Measurements from ENCODE around the gene MCCC2. TPM values are rescaled to one million over a fixed set of nuclear protein-coding genes. Genes with fewer than 3 reads are reported as not detected.
"Not testable (repeated sequence)": the region's sequence is repeated elsewhere in the genome, so short reads cannot be mapped to it uniquely, and the experiment has no call there.

MCCC2 gene
- total RNA-seq, 1 experiment from 2014 or later = 47.2 TPM

- TF ChIP-seq ZNF274 (IDR thresholded peaks at IDR 0.05; ENCODE audit: low read depth, low read length) = no peak
- TF ChIP-seq ZFX (IDR thresholded peaks at IDR 0.05) = no peak
- no peak for TF ChIP-seq ATF3 (IDR thresholded peaks at IDR 0.05)
- TF ChIP-seq TCF7L2 (IDR thresholded peaks at IDR 0.05; ENCODE audit: borderline replicate concordance, extremely low read depth, insufficient read depth, insufficient read length) = no peak
Measured at GRCh38 chr5:71645030-71645429, 57.9 kb downstream of the MCCC2 start (continued).

- POLR2A ChIA-PET = not testable (repeated sequence)
Measured at GRCh38 chr5:71650940-71651339, 63.8 kb downstream of the MCCC2 start.

GRCh38 chr5:71651579-71651978, 64.4 kb downstream of the MCCC2 start:
- H3K36me3 ChIP-seq (ENCODE audit: control insufficient read depth in 1 of 2, insufficient read depth in 2 of 2, low read length in 2 of 2) = peaks cover 4 to 13% of the 10 kb centered on the region in 2 experiments; a peak in 2 of 4 replicates
- ATAC-seq = no peak
- ChIA-PET RAD21 (ENCODE audit: low non-redundant PET in 1 of 2, low total read pairs in 2 of 2, uncharacterized antibody in 2 of 2, unreplicated experiment in 2 of 2) (no interaction called here), POLR2A (no interaction called here), CTCF (no interaction called here)
- BruUV-seq (replicated peaks) = no TSS peak
- H3K27ac ChIP-seq (ENCODE audit: low read depth, low read length) = no peak overlapping the region
- no peak overlapping the region for H2AFZ ChIP-seq (ENCODE audit: low read depth, low read length, poor library complexity, severe bottlenecking)
- no peak for TF ChIP-seq TCF7L2 (IDR thresholded peaks at IDR 0.05; ENCODE audit: borderline replicate concordance, extremely low read depth, insufficient read depth, insufficient read length)
- no peak for TF ChIP-seq SIN3A (IDR thresholded peaks at IDR 0.05; ENCODE audit: low read depth)
- no peak for TF ChIP-seq CEBPB (IDR thresholded peaks at IDR 0.05; ENCODE audit: low read depth)
- H3K4me2 ChIP-seq (ENCODE audit: low read length) = no peak overlapping the region
- no peaks in the 10 kb centered on the region for H3K9me2 ChIP-seq (ENCODE audit: insufficient read depth)
- no peak overlapping the region for H3K9ac ChIP-seq (ENCODE audit: low read length)
- H3K79me2 ChIP-seq (ENCODE audit: insufficient read depth, low read length) = no peaks in the 10 kb centered on the region
- no peak for DNase-seq (ENCODE audit: low read depth, low spot score)
- H3K4me3 ChIP-seq (replicated peaks in 1 of 2; ENCODE audit: low read depth in 1 of 2, low read length in 2 of 2) = no peak overlapping the region
- H3K4me1 ChIP-seq (ENCODE audit: control insufficient read depth in 1 of 2, insufficient read depth in 2 of 2, low read length in 2 of 2) = no peaks in the 10 kb centered on the region
- no peaks in the 10 kb centered on the region for H3K9me3 ChIP-seq (ENCODE audit: control insufficient read depth in 1 of 2, insufficient read depth in 1 of 2, low read depth in 1 of 2, low read length in 2 of 2)
- intact Hi-C loops (cut with micrococcal nuclease) = no loop called here
- no peaks in the 10 kb centered on the region for H4K20me1 ChIP-seq (ENCODE audit: insufficient read depth)
- no peaks in the 10 kb centered on the region for H3K27me3 ChIP-seq (ENCODE audit: insufficient read depth, low read length)

More at GRCh38 chr5:71650940-71651339, 63.8 kb downstream of the MCCC2 start:
- H2AFZ ChIP-seq (ENCODE audit: low read depth, low read length, poor library complexity, severe bottlenecking); ATAC-seq; H3K79me2 ChIP-seq (ENCODE audit: insufficient read depth, low read length); H3K9ac ChIP-seq (ENCODE audit: low read length); intact Hi-C loops (cut with micrococcal nuclease); H3K9me2 ChIP-seq (ENCODE audit: insufficient read depth); RAD21 ChIA-PET (ENCODE audit: low non-redundant PET in 1 of 2, low total read pairs in 2 of 2, uncharacterized antibody in 2 of 2, unreplicated experiment in 2 of 2); H3K27ac ChIP-seq (ENCODE audit: low read depth, low read length); H3K4me1 ChIP-seq (ENCODE audit: control insufficient read depth in 1 of 2, insufficient read depth in 2 of 2, low read length in 2 of 2); H3K4me3 ChIP-seq (replicated peaks in 1 of 2; ENCODE audit: low read depth in 1 of 2, low read length in 2 of 2); BruUV-seq (replicated peaks); H3K27me3 ChIP-seq (ENCODE audit: insufficient read depth, low read length); H4K20me1 ChIP-seq (ENCODE audit: insufficient read depth); CTCF ChIA-PET; H3K4me2 ChIP-seq (ENCODE audit: low read length); DNase-seq (ENCODE audit: low read depth, low spot score); H3K9me3 ChIP-seq (ENCODE audit: control insufficient read depth in 1 of 2, insufficient read depth in 1 of 2, low read depth in 1 of 2, low read length in 2 of 2): not testable (repeated sequence)
- peaks cover 4 to 13% of the 10 kb centered on the region in 2 experiments; a peak in 2 of 4 replicates for H3K36me3 ChIP-seq (ENCODE audit: control insufficient read depth in 1 of 2, insufficient read depth in 2 of 2, low read length in 2 of 2)

All from HCT116 (cell line).